Testis (tissue), 2 donors: ENCODE measurements around the gene OTOA.

Experiments used
- CTCF ChIP-seq, 3 experiments: fragments of 450-650 bp in 2 of 3; fragments of 200-600 bp in 1 of 3; sonication (generic) in 1 of 3; IDR thresholded peaks; one replicate each; pipeline ENCODE4 v1.5.1; 2016 to 2019; ENCODE audit warnings: antibody characterized with exemption in 3 of 3, mild to moderate bottlenecking in 2 of 3, moderate library complexity in 1 of 3
- POLR2A ChIP-seq: fragments of 450-650 bp; IDR thresholded peaks from one replicate; pipeline ENCODE4 v1.6.1; 2017; ENCODE audit warnings: antibody characterized with exemption, mild to moderate bottlenecking, moderate library complexity

GRCh38 chr16:21642861-21643260 lies 20.9 kb upstream of the OTOA start:
- no peak for TF ChIP-seq CTCF (IDR thresholded peaks at IDR 0.05)
- no peak for TF ChIP-seq POLR2A
